Tibial nerve (tissue), 3 donors: Measurements from ENCODE around the gene AGBL1.

Source experiments
- CTCF ChIP-seq, 5 experiments: fragments of 200-600 bp in 3 of 5; fragments of 450-650 bp in 2 of 5; sonication (generic) in 3 of 5; IDR thresholded peaks; one replicate each; pipeline ENCODE4 v1.5.1; 2016 to 2019; ENCODE audit warnings: antibody characterized with exemption in 5 of 5, mild to moderate bottlenecking in 3 of 5, moderate library complexity in 2 of 5
- POLR2A ChIP-seq, 2 donors: fragments of 450-650 bp; IDR thresholded peaks; one replicate each; pipeline ENCODE4 v1.6.1; 2017; ENCODE audit warnings: antibody characterized with exemption in 2 of 2, mild to moderate bottlenecking in 2 of 2, moderate library complexity in 2 of 2

- TF ChIP-seq CTCF (IDR thresholded peaks at IDR 0.05) (no peak), POLR2A (IDR thresholded peaks at IDR 0.05) (no peak)
These were observed 609.3 kb downstream of the AGBL1 start for GRCh38 chr15:86689006-86689405.
